OCI-LY3 (cell line): ENCODE data around the gene LRRC4C.
A peak's percentile ranks its signal among the peaks of the same experiment; 100 is the strongest.

Experiments
- H2AFZ ChIP-seq: fragments of 200-600, 300-600 bp; shearing (Covaris generic); 2 replicates; pipeline ENCODE4 v1.6.0; 2014; ENCODE audit warnings: antibody characterized with exemption, low read depth, low read length
- H3K27ac ChIP-seq: fragments of 200-600, 300-600 bp; sonication (generic); 2 replicates; pipeline ENCODE4 v1.5.1; 2014; ENCODE audit warnings: mild to moderate bottlenecking, low read length, moderate library complexity, mixed read lengths
- H3K27me3 ChIP-seq: fragments of 200-600, 300-600 bp; sonication (generic); 2 replicates; pipeline ENCODE4 v1.6.1; 2014; ENCODE audit warnings: low read depth, low read length, mixed read lengths
- H3K36me3 ChIP-seq: fragments of 200-600, 300-600 bp; sonication (generic); replicated peaks from 2 replicates; pipeline ENCODE3; 2014; ENCODE audit warnings: low read depth, low read length, mixed read lengths
- H3K4me1 ChIP-seq: fragments of 300-600, 200-600 bp; sonication (generic); 2 replicates; pipeline ENCODE4 v1.6.1; 2014; ENCODE audit warnings: low read length, mixed read lengths
- H3K4me2 ChIP-seq: fragments of 200-600, 300-600 bp; sonication (generic); 2 replicates; pipeline ENCODE4 v1.6.1; 2014; ENCODE audit warnings: low read length, mixed read lengths
- H3K4me3 ChIP-seq: fragments of 300-600, 200-600 bp; sonication (generic); 2 replicates; pipeline ENCODE4 v1.5.1; 2014; ENCODE audit warnings: antibody characterized with exemption, mild to moderate bottlenecking, low read length, moderate library complexity
- H3K79me2 ChIP-seq: fragments of 300-600, 200-600 bp; shearing (Covaris generic); 2 replicates; pipeline ENCODE4 v1.6.1; 2014; ENCODE audit warnings: mild to moderate bottlenecking, low read length, mixed read lengths
- H3K9ac ChIP-seq: fragments of 300-600, 200-600 bp; shearing (Covaris generic); 2 replicates; pipeline ENCODE4 v1.6.0; 2014; ENCODE audit warnings: mild to moderate bottlenecking, low read length, moderate library complexity
- H3K9me3 ChIP-seq: fragments of 200-600, 300-600 bp; shearing (Covaris generic); 2 replicates; pipeline ENCODE4 v1.6.1; 2014; ENCODE audit warnings: low read length, mixed read lengths; ENCODE audit not compliant: insufficient read depth
- H4K20me1 ChIP-seq: fragments of 200-600, 300-600 bp; sonication (generic); 2 replicates; pipeline ENCODE4 v1.6.1; 2016; ENCODE audit warnings: low read length, mixed read lengths; ENCODE audit not compliant: insufficient read depth
- EZH2phosphoT487 ChIP-seq: fragments of 200-600 bp; shearing (Covaris generic); IDR thresholded peaks from 2 replicates; pipeline ENCODE4 v1.6.1; 2018; ENCODE audit warnings: antibody characterized with exemption, mixed run types, low read depth
- TF ChIP-seq, protein P1 (sequence below): fragments of 200-600, 300-600 bp; sonication (generic); IDR thresholded peaks from 2 replicates; pipeline ENCODE4 v1.5.1; 2014; ENCODE audit warnings: antibody characterized with exemption, low read length, low read depth

The LRRC4C gene

DNA sequence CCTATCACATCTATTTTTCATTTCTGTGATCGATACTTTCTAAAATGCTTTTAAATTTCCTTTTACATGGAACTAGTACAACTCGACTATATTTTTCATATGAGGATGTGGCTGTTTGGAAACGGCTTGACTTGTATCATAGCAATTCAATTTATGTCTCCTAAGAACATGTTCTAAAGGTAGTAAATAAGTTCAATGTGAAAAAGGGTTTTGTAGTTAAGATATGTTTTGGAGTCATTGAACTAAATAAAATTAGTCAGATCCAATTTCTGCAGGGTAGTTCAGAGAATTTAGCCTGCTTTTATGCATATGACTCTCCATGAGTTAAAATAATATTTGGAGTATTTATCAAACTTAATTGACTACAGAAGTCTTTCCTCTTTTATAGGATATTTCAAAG lies 1121.4 kb downstream of the LRRC4C start:
- TF ChIP-seq, protein P1, sequence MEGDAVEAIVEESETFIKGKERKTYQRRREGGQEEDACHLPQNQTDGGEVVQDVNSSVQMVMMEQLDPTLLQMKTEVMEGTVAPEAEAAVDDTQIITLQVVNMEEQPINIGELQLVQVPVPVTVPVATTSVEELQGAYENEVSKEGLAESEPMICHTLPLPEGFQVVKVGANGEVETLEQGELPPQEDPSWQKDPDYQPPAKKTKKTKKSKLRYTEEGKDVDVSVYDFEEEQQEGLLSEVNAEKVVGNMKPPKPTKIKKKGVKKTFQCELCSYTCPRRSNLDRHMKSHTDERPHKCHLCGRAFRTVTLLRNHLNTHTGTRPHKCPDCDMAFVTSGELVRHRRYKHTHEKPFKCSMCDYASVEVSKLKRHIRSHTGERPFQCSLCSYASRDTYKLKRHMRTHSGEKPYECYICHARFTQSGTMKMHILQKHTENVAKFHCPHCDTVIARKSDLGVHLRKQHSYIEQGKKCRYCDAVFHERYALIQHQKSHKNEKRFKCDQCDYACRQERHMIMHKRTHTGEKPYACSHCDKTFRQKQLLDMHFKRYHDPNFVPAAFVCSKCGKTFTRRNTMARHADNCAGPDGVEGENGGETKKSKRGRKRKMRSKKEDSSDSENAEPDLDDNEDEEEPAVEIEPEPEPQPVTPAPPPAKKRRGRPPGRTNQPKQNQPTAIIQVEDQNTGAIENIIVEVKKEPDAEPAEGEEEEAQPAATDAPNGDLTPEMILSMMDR = no peak
- TF ChIP-seq EZH2phosphoT487 = no peak
- Histone ChIP-seq H2AFZ (0 out of 2 replicates have a peak overlapping the region, but pooled peaks have one; percentile 27), H3K27me3 (no peaks in the 10 kb centered on the region), H3K36me3 (peaks cover 3% of the 10 kb centered on the region), H3K9me3 (no peaks in the 10 kb centered on the region; the same call in 1 of the 2 replicates), H3K27ac (peak overlapping the region; percentile 25; the same call in 1 of the 2 replicates), H3K4me1 (peaks cover 17% of the 10 kb centered on the region), H4K20me1 (no peaks in the 10 kb centered on the region), H3K4me2 (peak overlapping the region; percentile 44), H3K9ac (no peak overlapping the region), H3K79me2 (no peaks in the 10 kb centered on the region), H3K4me3 (no peak overlapping the region)

DNA sequence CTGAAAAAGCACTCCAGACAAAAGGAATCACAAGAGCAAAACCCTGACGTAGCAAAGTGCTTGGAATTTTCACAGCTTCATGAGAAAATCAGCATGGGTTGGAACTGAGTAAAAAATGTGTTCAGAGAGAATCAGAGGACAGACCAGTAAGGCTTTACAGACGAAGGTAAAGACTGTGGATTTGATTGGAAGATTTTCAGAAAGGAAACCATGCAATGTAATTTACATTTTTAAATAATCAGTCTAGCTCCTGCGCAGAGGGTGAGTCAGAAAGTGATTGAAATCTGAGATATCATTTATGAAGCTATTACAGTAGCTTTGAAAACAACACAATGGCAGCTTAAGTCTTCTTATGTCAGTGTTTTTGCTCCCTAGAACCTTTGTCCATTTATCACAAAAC lies 1122.3 kb downstream of the LRRC4C start:
- Histone ChIP-seq H4K20me1 (no peaks in the 10 kb centered on the region), H3K79me2 (no peaks in the 10 kb centered on the region), H3K27me3 (no peaks in the 10 kb centered on the region), H3K36me3 (peaks cover 3% of the 10 kb centered on the region), H3K9me3 (no peaks in the 10 kb centered on the region; the same call in 1 of the 2 replicates), H3K27ac (no peak overlapping the region), H3K4me3 (no peak overlapping the region), H3K4me2 (no peak overlapping the region), H3K4me1 (peaks cover 17% of the 10 kb centered on the region), H2AFZ (no peak overlapping the region), H3K9ac (no peak overlapping the region)
- TF ChIP-seq, protein P1 = no peak
- no peak for TF ChIP-seq EZH2phosphoT487

DNA sequence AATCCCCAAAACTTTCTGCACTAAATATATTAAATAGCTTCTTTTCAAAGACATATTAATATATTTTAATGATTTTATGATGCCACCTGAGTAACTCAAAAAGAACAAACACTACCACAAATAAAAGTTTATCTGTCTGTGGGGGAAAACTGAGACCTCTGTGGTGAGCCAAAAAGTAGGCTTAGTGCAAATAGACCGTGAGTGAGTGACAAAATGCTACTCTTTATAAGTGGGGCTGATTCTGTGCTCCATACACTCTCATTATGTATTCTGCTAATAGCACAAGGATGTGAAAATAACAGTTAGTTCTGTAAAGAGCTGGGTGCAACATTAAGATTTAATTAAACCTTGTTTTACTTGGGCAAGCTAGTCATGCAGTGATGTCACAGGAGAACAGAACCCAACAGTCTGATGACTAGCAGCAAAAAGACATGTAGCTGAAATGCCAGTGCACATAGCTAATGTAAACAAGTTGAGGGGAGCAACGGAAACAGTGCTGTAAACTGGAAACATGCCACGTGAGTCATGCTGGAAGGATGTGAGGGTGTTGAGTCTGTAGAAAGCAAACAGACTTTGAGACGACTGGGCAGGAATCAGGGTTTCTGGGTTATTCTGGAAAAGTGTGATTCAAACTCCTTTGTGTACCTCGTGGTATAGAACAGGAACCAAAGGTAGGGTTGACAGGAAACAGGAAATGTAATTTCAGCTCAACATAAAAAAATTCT lies 1130.4 kb downstream of the LRRC4C start:
- no peaks in the 10 kb centered on the region for H4K20me1 ChIP-seq
- H3K36me3 ChIP-seq = no peaks in the 10 kb centered on the region
- no peak for TF ChIP-seq EZH2phosphoT487
- TF ChIP-seq, protein P1 = no peak
- H3K4me2 ChIP-seq = peak overlapping the region; percentile 32
- H3K9ac ChIP-seq = no peak overlapping the region
- peak overlapping the region; percentile 71 for H2AFZ ChIP-seq
- H3K4me1 ChIP-seq = peaks cover 15% of the 10 kb centered on the region
- no peaks in the 10 kb centered on the region for H3K79me2 ChIP-seq
- H3K27ac ChIP-seq = no peak overlapping the region
- peak overlapping the region; percentile 9; the same call in 1 of the 2 replicates for H3K4me3 ChIP-seq
- H3K27me3 ChIP-seq = no peaks in the 10 kb centered on the region
- H3K9me3 ChIP-seq = no peaks in the 10 kb centered on the region

DNA sequence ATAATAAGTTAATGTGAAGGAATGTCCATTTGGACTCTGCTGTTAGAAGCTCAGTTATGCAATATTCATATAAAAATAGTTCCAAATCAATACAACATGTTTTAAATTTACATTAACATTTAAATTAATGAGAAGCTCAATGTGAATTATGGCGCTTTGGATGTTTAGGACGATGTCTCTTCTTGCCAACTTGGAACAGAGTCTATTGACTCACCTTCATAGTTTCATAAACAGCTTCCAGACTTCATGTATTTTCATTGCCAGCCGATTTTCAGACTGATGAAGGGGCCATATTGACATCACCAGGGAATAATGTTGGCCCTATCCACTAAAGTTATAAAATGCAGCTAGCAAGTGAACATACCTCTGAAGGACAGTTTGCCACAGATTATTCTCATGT lies 1136.2 kb downstream of the LRRC4C start:
- no peaks in the 10 kb centered on the region for H3K79me2 ChIP-seq
- peaks cover 2% of the 10 kb centered on the region for H3K4me1 ChIP-seq
- H3K27me3 ChIP-seq = no peaks in the 10 kb centered on the region
- no peaks in the 10 kb centered on the region for H3K36me3 ChIP-seq
- no peak overlapping the region for H3K9ac ChIP-seq
- TF ChIP-seq, protein P1 = no peak
- no peak for TF ChIP-seq EZH2phosphoT487
- H2AFZ ChIP-seq = no peak overlapping the region
- H3K4me2 ChIP-seq = no peak overlapping the region
- no peaks in the 10 kb centered on the region for H4K20me1 ChIP-seq
- H3K27ac ChIP-seq = no peak overlapping the region
- no peak overlapping the region for H3K4me3 ChIP-seq
- no peaks in the 10 kb centered on the region for H3K9me3 ChIP-seq
